Neural progenitor cell (in vitro differentiated cells): Measurements from ENCODE around the gene PDLIM5.

Experiments
- CTCF ChIP-seq: fragments of 200-600 bp; sonication (generic); IDR thresholded peaks from 2 replicates; pipeline ENCODE4 v1.5.1; 2017; ENCODE audit warnings: antibody characterized with exemption, mild to moderate bottlenecking
- EZH2phosphoT487 ChIP-seq: fragments of 200-600 bp; sonication (generic); IDR thresholded peaks from 2 replicates; pipeline ENCODE4 v1.6.1; 2017; ENCODE audit warnings: antibody characterized with exemption

GRCh38 chr4:94484818-94485217 lies 33.1 kb downstream of the PDLIM5 start:
- TF ChIP-seq CTCF: no peak
- TF ChIP-seq EZH2phosphoT487: no peak
